HG03354 (cell line): ENCODE results near the gene DNAJA2.
"Not testable (repeated sequence)": the region's sequence is repeated elsewhere in the genome, so short reads cannot be mapped to it uniquely, and the experiment has no call there.

Source experiments
- ATAC-seq: cut with Tn5 transposase; IDR thresholded peaks from one replicate; pipeline ENCODE4 v1.9.1; 2021; ENCODE audit warnings: mild to moderate bottlenecking; ENCODE audit not compliant: unreplicated experiment, poor library complexity, severe bottlenecking

Gene DNAJA2

DNA sequence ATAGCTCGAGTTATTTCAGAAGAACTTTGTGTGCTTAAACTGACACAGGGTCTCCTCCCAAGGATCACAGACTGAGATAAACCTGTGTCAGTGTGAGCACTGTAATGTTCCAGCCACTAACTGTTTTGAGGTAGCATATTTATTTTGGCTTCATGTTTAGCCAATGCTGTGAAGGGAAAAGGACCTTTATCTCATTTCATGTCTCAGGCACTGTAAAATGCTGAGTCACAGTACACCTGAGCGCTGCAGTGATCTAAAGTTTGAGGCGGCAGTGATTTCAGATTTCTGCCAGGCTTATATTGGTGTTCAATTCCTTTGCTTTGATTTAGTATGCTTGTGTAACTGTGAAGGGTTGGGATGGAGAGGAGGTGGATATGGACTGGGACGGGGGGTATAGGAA, 3.1 kb upstream of the DNAJA2 start:
- no peak for ATAC-seq

DNA sequence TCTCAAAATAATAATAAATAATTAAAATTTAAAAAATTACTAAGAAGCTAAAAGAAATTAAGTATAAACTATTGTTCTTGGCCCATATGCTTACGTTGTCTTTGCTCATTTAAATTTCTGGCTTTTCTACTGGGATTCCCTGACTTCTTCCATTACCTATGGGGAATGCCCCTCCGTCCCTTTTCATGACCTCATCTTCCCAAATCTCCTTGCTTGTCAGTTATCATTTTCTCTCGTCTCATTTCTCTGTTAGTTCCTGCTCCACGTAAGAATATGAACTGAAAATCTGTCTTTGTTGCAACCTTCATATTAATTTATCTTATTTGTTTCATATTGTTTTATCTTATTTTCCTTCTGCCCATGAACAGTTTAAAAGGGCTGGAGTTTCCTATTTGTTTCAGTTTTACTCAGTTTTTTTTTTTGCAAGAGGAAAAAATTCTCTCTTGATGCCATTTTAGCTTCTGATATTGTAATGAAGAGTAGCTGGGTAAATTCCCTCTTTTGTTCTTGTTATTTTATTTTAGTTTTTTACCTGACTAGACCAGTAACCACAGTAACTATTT, 2.5 kb upstream of the DNAJA2 start:
- no peak for ATAC-seq

DNA sequence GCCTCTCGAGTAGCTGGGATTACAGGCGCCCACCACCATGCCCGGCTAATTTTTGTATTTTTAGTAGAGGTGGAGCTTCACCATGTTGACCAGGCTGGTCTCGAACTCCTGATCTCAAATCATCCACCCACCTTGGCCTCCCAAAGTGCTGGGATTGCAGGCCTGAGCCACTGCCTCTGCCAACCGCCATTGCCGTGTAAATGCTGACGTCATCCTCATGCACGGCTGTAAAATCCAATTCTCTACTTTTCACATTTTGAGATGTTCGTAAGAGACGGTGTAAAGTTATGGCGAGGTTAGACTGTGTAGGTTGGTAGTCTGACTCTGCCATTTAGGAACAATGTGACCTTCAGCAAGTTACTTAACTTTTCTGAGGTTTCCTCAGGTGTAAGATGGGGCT, 1.7 kb upstream of the DNAJA2 start:
- ATAC-seq = no peak

DNA sequence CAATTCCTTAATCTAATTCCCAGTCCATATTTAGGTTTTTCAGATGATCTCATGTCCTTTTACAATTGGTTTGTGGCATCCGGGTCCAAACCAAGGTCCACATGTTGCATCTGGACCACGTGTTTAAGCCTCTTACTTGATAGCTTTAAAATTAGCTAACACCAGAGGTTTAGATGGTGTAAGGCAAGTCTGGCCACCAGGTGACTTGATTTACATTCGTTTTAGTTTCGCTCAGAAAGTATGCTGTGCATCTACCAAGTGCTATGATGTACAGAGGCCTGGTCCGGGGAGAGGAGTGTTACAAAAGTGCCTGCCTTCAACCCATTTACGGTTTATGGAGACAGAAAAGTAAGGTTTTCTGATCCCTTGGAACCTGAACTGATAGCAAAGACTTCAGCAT, 878 bp upstream of the DNAJA2 start:
- peak; percentile 30 for ATAC-seq

DNA sequence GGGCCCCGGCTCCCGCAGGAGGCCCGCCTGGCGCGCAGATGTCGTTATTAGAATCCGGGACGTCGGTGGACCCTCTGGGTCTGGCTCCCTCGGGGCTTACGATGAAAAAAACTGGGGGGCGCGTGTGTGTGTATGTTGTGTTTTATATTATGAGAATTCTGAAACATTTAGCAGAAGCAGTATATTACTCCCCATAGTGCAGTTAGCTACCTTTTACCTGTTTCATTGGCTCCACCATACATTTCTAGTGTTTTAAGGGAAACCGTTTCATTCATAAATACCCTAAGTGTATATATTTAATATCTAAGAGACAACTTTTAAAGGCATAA, 486 bp upstream of the DNAJA2 start:
- no peak for ATAC-seq

DNA sequence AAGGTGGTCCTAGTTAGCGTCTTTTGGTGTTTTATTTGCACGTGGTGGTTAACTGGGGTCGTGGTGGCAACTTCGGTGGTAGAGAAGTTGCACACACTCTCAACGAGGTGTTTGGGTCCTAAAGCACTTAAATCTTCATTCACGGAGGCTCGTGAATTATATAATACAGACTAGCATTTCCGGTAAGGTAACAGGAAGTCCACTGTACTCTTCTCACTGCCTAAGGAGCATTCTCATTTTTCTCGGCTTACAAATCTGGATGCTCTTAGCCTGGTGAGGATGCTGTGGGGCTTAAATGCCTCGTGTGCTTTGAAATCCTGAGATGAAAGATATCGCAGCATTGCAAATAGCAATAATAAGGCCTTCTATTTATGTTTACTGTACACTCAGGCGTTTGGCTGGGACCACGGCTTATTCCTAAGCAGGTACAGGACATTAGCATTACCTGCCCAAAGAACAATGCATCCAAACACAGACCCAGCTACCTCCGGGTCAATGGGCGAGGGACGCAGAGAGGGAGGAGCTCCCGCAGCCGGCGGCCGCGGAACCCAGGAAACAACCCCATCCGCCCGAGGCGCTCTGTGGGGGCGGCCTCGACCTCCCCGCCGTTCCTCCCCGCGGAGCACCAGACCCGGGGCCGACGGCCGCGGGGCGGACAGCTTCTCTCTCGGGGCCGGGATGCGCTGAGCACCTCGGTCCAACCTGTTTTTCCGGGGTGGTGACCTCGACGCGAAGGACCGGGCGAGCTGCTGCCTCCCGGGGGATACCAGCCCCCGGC, 856 bp downstream of the DNAJA2 start:
- peak; percentile 67 for ATAC-seq

DNA sequence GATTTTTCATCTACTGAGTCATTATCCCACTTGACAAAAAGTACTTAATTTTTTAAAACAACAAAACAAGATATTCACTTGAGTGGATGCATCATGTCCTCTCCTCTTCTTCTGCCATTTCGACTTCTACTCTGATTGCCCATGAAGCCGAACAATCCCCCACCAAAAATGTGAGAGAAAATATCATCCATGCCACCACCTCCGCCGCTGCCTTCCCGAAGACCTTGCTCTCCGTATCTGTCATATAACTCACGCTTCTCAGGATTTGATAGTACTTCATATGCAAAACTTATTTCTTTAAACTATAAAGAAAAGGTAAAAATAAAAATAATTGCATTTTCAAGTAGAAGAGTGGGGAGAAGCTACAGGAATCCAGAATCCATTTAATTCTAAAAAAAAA, 2.2 kb downstream of the DNAJA2 start:
- ATAC-seq = no peak

DNA sequence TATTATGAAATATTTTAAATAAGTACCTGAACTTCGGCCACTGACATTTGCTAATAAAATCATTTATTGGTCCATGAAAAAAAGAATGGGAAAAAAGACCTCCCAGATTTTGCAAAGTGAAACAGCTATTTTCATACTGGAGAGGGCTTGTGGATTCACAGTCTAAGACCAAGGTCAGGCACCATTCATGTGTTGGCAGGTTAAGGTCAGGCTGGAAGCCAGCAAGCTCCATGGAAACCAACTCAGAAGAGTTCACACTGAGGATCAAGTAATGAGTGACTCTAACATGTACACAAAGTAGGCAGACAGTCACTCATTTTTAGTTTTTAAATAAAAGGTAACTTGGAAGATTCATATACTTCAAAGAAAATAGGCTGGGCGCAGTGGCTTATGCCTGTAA, 3.4 kb downstream of the DNAJA2 start:
- no peak for ATAC-seq

DNA sequence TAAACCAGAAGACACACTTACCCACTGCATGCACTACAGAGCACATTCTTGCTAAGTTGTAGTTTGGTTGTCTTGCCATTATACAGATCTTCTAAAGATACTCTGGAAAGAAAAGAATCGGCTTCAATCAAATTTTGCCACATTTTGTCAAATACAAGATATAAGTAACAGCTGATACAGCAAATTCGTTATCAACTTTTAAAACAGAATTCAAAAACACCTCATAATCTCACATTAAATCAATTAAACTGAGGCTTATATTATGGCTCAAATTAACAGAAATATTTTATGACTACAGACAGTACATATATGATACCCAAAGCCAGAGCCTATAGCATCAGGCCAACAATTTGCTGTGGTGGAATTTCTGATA, 5.4 kb downstream of the DNAJA2 start:
- no peak for ATAC-seq

DNA sequence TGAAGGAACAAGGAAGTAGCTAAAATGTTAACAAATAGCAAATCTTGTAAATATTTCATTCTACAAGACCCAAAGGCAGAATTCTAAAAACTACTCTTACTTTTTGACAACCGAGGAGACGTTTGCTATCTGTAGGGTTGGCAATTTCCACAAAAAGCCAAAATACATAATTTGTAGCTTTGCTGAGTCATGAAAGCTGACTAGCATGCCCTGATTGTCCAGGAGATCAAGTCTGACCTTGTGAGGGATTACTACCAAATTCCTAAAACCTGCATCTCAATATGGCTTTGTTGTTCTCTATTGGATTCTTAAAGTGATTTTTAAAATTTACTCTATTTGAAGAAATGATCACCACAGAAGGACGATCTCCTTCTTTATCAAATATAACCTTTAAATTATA, 10.8 kb downstream of the DNAJA2 start:
- ATAC-seq = no peak

DNA sequence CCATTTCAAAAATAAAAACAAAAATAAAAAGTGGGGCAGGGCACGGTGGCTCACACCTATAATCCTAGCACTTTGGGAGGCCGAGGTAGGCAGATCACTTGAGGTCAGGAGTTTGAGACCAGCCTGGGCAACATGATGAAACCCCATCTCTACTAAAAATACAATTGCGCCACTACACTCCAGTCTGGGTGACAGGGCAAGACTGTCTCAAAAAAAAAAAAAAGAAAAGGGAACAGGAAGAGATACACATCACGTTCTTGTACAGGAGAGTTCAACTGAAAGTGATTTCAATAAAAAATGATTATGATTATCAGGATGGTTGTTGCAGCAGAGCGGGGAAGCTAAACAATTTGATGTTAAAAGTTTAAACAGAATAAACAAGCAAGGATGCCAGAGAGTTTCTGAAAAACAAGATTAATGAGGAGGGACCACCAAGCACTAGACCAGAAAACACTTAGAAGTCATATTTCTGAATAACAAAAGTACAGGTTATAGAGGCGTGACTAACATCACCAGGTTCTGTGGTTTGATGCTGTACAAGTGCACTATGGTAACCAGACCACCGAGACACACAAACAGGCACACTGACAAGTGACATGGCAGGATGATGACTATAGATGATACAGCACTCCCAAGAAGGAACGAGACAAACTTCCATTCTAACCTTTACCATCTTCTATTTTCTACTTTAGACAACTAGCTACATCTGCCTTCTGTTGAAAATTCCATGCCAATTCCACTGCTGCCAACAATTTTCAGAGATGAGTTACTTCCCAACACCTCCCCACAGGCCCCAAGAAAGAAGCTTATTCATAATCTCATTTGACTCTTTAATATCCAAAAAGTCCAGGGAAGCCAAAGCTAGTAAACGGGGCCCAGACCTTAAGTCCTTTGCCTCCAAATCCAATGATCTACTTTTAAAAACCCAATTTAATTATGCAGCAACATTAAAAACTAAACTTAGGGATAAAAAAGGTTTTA, 11.8 kb downstream of the DNAJA2 start:
- no peak for ATAC-seq

DNA sequence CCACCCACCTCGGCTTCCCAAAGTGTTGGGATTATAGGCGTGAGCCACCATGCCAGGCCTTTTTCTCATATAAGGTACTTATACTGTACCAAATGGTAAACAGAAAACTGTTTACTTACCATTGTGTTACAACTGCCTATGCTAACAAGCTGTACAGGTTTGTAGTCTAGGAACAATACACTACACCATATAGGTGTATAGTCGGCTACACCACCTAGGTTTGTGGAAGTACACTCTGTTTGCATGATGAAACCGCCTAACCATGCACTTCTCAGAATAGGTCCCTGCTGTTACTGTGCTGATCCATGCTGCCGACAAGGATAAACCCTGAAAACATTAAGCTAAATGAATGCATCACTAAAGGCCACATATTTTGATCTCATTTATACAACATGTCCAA, 18.9 kb downstream of the DNAJA2 start:
- no peak for ATAC-seq

DNA sequence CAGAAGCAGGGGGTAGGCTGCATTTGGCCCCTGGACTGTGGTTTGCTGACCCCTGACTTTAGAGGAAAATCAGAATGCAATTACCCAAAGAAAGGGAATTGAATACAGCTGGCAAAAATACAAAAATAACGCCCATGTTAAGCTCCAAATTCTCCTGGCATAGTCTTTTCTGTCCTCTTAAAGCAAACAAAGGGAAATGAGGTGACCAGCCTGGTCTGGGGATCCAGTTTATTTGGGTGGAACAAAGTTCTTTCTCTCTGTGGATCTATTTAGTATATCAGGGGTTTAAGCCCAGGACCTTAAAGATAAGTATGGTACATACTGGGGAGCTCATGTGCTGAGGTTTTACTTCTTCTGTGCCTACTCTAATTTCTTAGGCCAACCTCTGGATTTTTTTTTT, 23.5 kb downstream of the DNAJA2 start:
- no peak for ATAC-seq

DNA sequence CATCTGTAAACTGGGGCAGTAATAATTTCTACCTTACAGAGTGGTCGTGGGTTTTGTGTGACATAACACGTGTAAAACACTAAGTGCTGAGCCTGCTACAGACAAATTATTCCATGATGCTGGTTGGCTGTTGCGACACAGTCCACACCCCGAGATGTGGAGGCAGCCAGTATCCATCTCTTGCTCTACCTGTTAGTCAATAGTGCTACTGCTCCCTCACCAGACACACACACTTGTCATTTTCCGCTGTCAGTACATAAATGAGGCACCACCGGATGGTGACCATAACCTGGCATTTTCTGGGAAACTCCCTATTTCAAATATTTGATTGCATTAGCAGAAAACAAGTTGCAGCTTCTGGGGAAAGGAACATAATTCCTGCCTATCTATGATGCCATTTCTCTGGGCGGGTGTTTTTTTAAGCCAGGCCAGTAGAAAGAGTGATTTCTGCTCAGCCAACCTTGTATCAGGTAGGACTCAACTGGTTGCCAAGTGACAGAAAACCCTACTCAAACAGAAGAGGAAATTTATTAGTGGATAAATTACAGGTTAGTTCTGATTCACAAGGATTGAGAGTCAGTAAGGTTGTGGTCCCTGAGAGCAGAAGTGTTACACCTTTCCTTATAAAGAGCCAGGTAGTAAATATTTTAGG, 24.1 kb downstream of the DNAJA2 start:
- ATAC-seq = no peak

DNA sequence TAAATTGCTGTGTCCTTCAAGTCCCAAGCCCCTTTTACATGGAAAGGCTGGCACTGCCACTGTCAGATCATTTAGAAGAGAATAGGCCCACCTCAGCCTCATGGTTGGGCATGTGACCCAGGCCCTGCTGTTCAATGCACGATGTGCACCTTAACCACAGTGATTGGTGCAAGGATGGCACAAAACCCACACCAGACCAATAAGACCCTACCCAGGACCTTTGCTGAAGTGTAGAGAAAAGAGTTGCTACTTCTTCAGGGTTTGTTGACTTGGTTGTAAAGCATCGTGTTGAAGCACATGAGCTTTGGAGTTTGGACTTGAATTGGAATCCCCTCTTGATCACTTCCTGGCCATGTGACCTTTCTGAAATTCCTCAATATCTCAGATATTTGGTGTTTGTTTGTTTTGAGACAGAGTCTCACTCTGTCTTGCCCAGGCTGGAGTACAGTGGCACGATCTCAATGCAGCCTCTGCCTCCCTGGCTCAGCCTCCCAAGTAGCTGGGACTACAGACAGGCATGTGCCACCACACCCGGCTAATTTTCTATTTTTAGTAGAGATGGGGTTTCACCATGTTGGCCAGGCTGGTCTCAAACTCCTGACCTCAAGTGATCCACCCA, 24.8 kb downstream of the DNAJA2 start:
- ATAC-seq = no peak

DNA sequence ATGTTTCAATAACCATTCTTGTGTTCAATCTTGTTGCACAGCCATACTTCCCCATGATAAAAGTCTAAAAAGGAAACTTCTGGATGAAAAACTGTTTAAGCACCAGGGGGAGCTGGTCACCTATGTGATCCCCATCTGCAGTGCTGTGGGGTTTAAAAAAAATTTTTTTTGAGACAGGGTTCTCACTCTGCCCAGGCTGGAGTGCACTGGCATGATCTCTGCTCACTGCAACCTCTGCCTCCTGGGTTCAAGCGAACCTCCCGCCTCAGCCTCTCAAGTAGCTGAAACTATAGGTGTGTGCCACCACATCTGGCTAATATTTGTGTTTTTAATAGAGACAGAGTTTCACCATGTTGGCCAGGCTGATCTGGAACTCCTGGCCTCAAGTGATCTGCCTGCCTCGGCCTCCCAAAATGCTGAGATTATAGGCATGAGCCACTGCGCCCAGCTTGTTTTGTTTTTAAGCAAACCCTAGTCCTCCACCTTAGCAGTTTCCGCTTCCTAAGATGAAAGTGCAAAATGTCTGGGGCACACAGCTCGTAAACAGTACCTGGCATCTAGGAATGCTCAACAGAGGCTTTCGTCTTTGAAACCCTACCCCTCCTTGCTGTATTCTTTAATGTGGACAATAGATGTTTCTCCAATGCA, 25.4 kb downstream of the DNAJA2 start:
- ATAC-seq = peak; percentile 75

DNA sequence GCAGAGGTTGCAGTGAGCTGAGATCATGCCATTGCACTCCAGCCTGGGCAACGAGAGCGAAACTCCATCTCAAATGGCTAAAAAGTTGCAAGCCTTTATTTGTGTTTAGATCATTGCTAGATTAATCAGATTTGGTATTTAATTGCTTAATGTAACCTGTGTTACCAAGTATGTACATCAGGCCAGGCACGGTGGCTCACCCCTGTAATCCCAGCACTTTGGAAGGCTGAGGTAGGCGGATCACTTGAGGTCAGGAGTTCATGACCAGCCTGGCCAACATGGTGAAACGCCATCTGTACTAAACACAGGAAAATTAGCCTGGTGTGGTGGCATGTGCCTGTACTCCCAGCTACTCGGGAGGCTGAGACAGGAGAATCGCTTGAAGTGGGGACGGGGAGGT, 28.8 kb downstream of the DNAJA2 start:
- not testable (repeated sequence) for ATAC-seq

DNA sequence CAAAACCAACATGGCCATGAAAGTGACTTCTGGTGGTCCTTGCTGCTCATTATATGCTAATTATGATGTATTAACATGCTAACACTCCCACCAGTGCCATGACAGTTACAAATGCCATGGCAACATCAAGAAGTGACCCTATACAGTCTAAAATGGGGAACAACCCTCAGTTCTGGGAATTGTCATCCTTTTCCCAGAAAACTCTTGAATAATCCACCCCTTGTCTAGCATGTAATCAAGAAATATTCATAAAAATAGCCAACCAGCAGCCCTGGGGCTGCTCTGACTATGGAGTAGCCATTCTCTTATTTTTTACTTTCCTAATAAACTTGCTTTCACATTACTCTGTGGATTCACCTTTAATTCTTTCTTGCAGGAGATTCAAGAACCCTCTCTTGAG, 35.9 kb downstream of the DNAJA2 start:
- no peak for ATAC-seq

DNA sequence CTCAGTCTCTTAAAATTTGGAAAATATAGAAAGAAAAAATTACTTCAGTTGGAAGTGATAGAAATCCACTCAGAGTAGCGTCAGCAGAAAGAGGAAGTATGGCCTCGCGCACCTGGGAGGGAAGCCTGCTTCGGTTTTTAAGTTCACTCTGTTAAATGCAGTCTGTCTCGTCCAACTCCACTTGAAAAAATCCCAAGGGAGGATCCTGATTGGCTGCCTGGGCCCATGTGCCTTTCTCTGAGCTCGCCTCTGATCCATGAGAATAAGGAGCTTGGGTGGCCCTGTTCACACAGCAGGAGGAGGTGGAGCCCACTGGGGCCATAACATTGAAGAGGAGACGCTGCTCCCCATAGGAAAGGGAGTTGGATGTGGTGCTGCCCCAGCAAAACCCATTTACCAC, 40.7 kb downstream of the DNAJA2 start:
- peak; percentile 64 for ATAC-seq
